Vagina (tissue), 2 donors: ENCODE results near the gene RNF4. TPM values are rescaled to one million over a fixed set of nuclear protein-coding genes. Genes with fewer than 3 reads are reported as not detected.
"Not testable (repeated sequence)": the region's sequence is repeated elsewhere in the genome, so short reads cannot be mapped to it uniquely, and the experiment has no call there.

Source experiments
- DNase-seq, 2 donors: peaks; one replicate each; pipeline ENCODE4 v3.0.0-alpha.2; 2017; ENCODE audit errors: extremely low spot score in 2 of 2
- H3K27ac ChIP-seq: fragments of 200-600 bp; sonication (generic); one replicate; pipeline ENCODE4 v1.5.1; 2019
- H3K27me3 ChIP-seq: fragments of 200-600 bp; sonication (generic); one replicate; pipeline ENCODE4 v1.5.1; 2019
- H3K36me3 ChIP-seq, 2 donors: fragments of 200-600 bp; sonication (generic); one replicate each; pipeline ENCODE4 v1.5.1; 2017 to 2019
- H3K4me1 ChIP-seq: fragments of 200-600 bp; sonication (generic); one replicate; pipeline ENCODE4 v1.5.1; 2019
- H3K4me3 ChIP-seq, 2 donors: fragments of 200-600 bp; sonication (generic); 1 replicate in 1 of 2; 2 replicates in 1 of 2; pipeline ENCODE4 v1.5.1; 2016 to 2019
- H3K9me3 ChIP-seq: fragments of 200-600 bp; sonication (generic); one replicate; pipeline ENCODE4 v1.5.1; 2019
- POLR2A ChIP-seq, 2 donors: fragments of 450-650 bp; IDR thresholded peaks; one replicate each; pipeline ENCODE4 v1.6.1; 2017; ENCODE audit warnings: antibody characterized with exemption in 2 of 2, mild to moderate bottlenecking in 2 of 2, moderate library complexity in 2 of 2
- POLR2AphosphoS5 ChIP-seq, 2 donors: sonication (generic); formaldehyde crosslinking; IDR thresholded peaks; one replicate each; pipeline ENCODE4 v1.9.0; 2017; ENCODE audit warnings: antibody characterized with exemption in 2 of 2, mild to moderate bottlenecking in 2 of 2, low read depth in 1 of 2; ENCODE audit not compliant: insufficient read depth in 1 of 2
- intact Hi-C: fragments of 100-400 bp; cut with DNase I; formaldehyde crosslinking; loops from one replicate; pipeline ENCODE4 v1.15.1; 2023
- total RNA-seq: library from RNA; depleted of rRNA; stranded (reverse); fragments of >200 nt; gene quantifications from one replicate; pipeline ENCODE4 v1.2.3, GENCODE V29; 2016
- TF ChIP-seq, protein P1 (sequence below), 3 experiments: fragments of 450-650 bp in 2 of 3; fragments of 200-600 bp in 1 of 3; sonication (generic) in 1 of 3; IDR thresholded peaks; one replicate each; pipeline ENCODE4 v1.5.1; 2017 to 2019; ENCODE audit warnings: antibody characterized with exemption in 3 of 3, mild to moderate bottlenecking in 2 of 3, moderate library complexity in 2 of 3

The RNF4 gene
- total RNA-seq, 1 donor from 2014 or later = 30.2 TPM

GRCh38 chr4:2545321-2546013, 76.6 kb downstream of the RNF4 start:
- intact Hi-C loops = no loop called here
- Histone ChIP-seq H3K27ac (no peak overlapping the region), H3K4me1 (peaks cover 33% of the 10 kb centered on the region), H3K36me3 (no peaks in the 10 kb centered on the region), H3K9me3 (no peaks in the 10 kb centered on the region), H3K27me3 (no peaks in the 10 kb centered on the region), H3K4me3 (no peak overlapping the region)
- no peak for TF ChIP-seq POLR2A (IDR thresholded peaks at IDR 0.05)
- TF ChIP-seq POLR2AphosphoS5 (IDR thresholded peaks at IDR 0.05; ENCODE audit: insufficient read depth in 1 of 2, low read depth in 1 of 2) = no peak
- TF ChIP-seq, protein P1, sequence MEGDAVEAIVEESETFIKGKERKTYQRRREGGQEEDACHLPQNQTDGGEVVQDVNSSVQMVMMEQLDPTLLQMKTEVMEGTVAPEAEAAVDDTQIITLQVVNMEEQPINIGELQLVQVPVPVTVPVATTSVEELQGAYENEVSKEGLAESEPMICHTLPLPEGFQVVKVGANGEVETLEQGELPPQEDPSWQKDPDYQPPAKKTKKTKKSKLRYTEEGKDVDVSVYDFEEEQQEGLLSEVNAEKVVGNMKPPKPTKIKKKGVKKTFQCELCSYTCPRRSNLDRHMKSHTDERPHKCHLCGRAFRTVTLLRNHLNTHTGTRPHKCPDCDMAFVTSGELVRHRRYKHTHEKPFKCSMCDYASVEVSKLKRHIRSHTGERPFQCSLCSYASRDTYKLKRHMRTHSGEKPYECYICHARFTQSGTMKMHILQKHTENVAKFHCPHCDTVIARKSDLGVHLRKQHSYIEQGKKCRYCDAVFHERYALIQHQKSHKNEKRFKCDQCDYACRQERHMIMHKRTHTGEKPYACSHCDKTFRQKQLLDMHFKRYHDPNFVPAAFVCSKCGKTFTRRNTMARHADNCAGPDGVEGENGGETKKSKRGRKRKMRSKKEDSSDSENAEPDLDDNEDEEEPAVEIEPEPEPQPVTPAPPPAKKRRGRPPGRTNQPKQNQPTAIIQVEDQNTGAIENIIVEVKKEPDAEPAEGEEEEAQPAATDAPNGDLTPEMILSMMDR (IDR thresholded peaks at IDR 0.05) = no peak
- no peak for DNase-seq

GRCh38 chr4:2546286-2546823, 77.4 kb downstream of the RNF4 start:
- TF ChIP-seq, protein P1 (IDR thresholded peaks at IDR 0.05) = no peak
- TF ChIP-seq POLR2A (IDR thresholded peaks at IDR 0.05) (no peak), POLR2AphosphoS5 (IDR thresholded peaks at IDR 0.05; ENCODE audit: insufficient read depth in 1 of 2, low read depth in 1 of 2) (no peak)

DNA sequence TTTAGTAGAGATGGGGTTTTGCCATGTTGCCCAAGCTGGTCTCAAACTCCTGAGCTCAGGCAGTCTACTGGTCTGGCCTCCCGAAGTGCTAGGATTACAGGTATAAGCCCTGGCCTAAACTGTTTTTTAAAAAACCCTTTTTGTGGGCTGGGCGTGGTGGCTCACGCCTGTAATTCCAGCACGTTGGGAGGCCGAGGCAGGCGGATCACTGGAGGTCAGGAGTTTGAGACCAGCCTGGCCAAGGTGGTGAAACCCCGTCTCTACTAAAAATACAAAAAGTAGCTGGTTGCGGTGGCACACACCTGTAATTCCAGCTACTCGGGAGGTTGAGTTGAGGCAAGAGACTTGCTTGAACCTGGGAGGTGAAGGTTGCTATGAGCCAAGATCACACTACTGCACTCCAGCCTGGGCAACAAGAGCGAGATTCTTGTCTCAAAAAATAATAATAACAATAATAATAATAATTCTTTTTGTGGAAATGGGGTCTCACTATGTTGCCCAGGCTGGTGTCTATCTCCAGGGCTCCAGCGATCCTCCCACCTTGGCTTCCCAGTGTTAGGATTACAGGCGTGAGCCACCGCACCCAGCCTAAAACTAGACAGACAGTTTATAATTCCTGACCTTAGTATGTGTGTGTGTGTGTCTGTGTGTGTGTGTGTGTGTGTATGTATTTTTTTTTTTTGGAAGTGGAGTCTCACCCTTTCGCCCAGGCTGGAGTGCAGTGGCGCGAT, 78.2 kb downstream of the RNF4 start:
- H3K27me3 ChIP-seq, H3K9me3 ChIP-seq, H3K4me3 ChIP-seq, intact Hi-C loops, H3K36me3 ChIP-seq, H3K27ac ChIP-seq: not testable (repeated sequence)
- peaks cover 22% of the 10 kb centered on the region for H3K4me1 ChIP-seq
- DNase-seq = peak in 1 of 2 donors; percentile 4

More at GRCh38 chr4:2546286-2546823, 77.4 kb downstream of the RNF4 start:
- Histone ChIP-seq H3K27me3 (no peaks in the 10 kb centered on the region), H3K4me3 (no peak overlapping the region), H3K27ac (no peak overlapping the region), H3K36me3 (no peaks in the 10 kb centered on the region), H3K9me3 (no peaks in the 10 kb centered on the region), H3K4me1 (peaks cover 28% of the 10 kb centered on the region)
- no peak for DNase-seq
- intact Hi-C loops = no loop called here

GRCh38 chr4:2551118-2551517, 82.2 kb downstream of the RNF4 start:
- Histone ChIP-seq H3K27ac (no peak overlapping the region), H3K4me3 (no peak overlapping the region), H3K9me3 (no peaks in the 10 kb centered on the region), H3K4me1 (peaks cover 22% of the 10 kb centered on the region), H3K27me3 (no peaks in the 10 kb centered on the region), H3K36me3 (no peaks in the 10 kb centered on the region)
- no peak for DNase-seq
- TF ChIP-seq POLR2AphosphoS5 (IDR thresholded peaks at IDR 0.05; ENCODE audit: insufficient read depth in 1 of 2, low read depth in 1 of 2) (no peak), POLR2A (IDR thresholded peaks at IDR 0.05) (no peak)
- TF ChIP-seq, protein P1 (IDR thresholded peaks at IDR 0.05) = no peak
- intact Hi-C loops = no loop called here

DNA sequence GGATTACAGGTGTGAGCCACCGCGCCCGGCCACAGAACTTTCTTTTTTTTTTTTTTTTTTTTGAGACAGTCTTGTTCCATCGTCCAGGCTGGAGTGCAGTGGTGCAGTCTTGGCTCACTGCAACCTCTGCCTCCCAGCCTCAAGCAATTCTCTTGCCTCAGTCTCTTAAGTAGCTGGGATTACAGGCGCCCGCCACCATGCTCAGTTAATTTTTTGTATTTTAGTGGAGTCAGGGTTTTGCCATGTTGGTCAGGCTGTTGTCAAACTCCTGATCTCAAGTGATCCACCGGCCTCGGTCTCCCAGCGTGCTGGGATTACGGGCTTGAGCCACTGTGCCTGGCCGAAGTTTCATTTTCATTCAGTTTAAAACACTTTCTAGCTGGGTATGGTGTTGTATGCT, 83.9 kb downstream of the RNF4 start:
- peak in 1 of 2 donors; percentile 7 for DNase-seq
- intact Hi-C loops = no loop called here

More for the DNA sequence above, 83.9 kb downstream of the RNF4 start:
- H3K27ac ChIP-seq = no peak overlapping the region
- no peaks in the 10 kb centered on the region for H3K36me3 ChIP-seq
- H3K4me3 ChIP-seq = no peak overlapping the region
- no peak for TF ChIP-seq POLR2AphosphoS5 (IDR thresholded peaks at IDR 0.05; ENCODE audit: insufficient read depth in 1 of 2, low read depth in 1 of 2)
- TF ChIP-seq, protein P1 (IDR thresholded peaks at IDR 0.05) = no peak
- TF ChIP-seq POLR2A (IDR thresholded peaks at IDR 0.05) = no peak
- H3K9me3 ChIP-seq = no peaks in the 10 kb centered on the region
- H3K27me3 ChIP-seq = no peaks in the 10 kb centered on the region
- peaks cover 29% of the 10 kb centered on the region for H3K4me1 ChIP-seq
